A673 (cell line): ENCODE data around the gene RABGAP1L. TPM values are rescaled to one million over a fixed set of nuclear protein-coding genes. Genes with fewer than 3 reads are reported as not detected.

Source experiments
- BruUV-seq: library from RNA; stranded (reverse); fragments of 400-500 nt; replicated peaks from 2 replicates; lab custom pipeline; 2021; lab: Mats Ljungman, UMichigan
- CTCF ChIA-PET: fragments of 300-600 bp; sonication (Branson Sonifier 250); formaldehyde crosslinking; loops from one replicate; lab custom pipeline; 2022; ENCODE audit warnings: antibody characterized with exemption; lab: Charles Lee
- POLR2A ChIA-PET: fragments of 300-600 bp; sonication (Branson Sonifier 250); formaldehyde crosslinking; loops from one replicate; lab custom pipeline; 2022; ENCODE audit warnings: antibody characterized with exemption; ENCODE audit not compliant: low non-redundant PET; lab: Charles Lee
- DNase-seq: peaks from one replicate; pipeline ENCODE4 v3.0.0-alpha.2; 2015; ENCODE audit warnings: low spot score
- H3K27ac ChIP-seq: fragments of 200-600 bp; sonication (generic); 2 replicates; pipeline ENCODE4 v1.5.1; 2016; ENCODE audit warnings: mixed run types, low read depth, mild to moderate bottlenecking, mixed read lengths, antibody characterized with exemption, low read length; ENCODE audit not compliant: poor library complexity, severe bottlenecking
- H3K27me3 ChIP-seq: fragments of 200-600 bp; sonication (generic); replicated peaks from 2 replicates; pipeline ENCODE4 v1.6.1; 2017; ENCODE audit warnings: mixed run types, low read depth, mild to moderate bottlenecking, mixed read lengths, antibody characterized with exemption, low read length; ENCODE audit not compliant: insufficient read depth, poor library complexity
- H3K36me3 ChIP-seq: fragments of 200-600 bp; sonication (generic); 2 replicates; pipeline ENCODE4 v1.6.1; 2016; ENCODE audit warnings: mixed run types, mild to moderate bottlenecking, mixed read lengths, antibody characterized with exemption, low read length; ENCODE audit not compliant: insufficient read depth, poor library complexity, severe bottlenecking
- H3K4me1 ChIP-seq: fragments of 200-600 bp; sonication (generic); 2 replicates; pipeline ENCODE4 v1.6.1; 2017; ENCODE audit warnings: mixed run types, mild to moderate bottlenecking, mixed read lengths, antibody characterized with exemption, low read length; ENCODE audit not compliant: insufficient read depth, poor library complexity, severe bottlenecking
- H3K4me3 ChIP-seq: fragments of 200-600 bp; sonication (generic); 2 replicates; pipeline ENCODE4 v1.5.1; 2016; ENCODE audit warnings: low read depth, mixed run types, mild to moderate bottlenecking, mixed read lengths, low read length; ENCODE audit not compliant: poor library complexity, severe bottlenecking
- H3K9me3 ChIP-seq: fragments of 200-600 bp; sonication (generic); 2 replicates; pipeline ENCODE4 v1.6.1; 2016; ENCODE audit warnings: mixed run types, low read depth, mild to moderate bottlenecking, mixed read lengths, antibody characterized with exemption, low read length; ENCODE audit not compliant: poor library complexity, severe bottlenecking
- CTCF ChIP-seq: fragments of 300-800, 200-600 bp; sonication (generic); conservative IDR thresholded peaks from 2 replicates; pipeline ENCODE4 v1.5.1; 2017; ENCODE audit warnings: low read depth, mild to moderate bottlenecking, antibody characterized with exemption, low read length, moderate library complexity, mixed read lengths
- EZH2 ChIP-seq: fragments of 200-600 bp; sonication (generic); IDR thresholded peaks from 2 replicates; pipeline ENCODE4 v1.6.1; 2017; ENCODE audit warnings: borderline replicate concordance, low read depth, mild to moderate bottlenecking, mixed read lengths, antibody characterized with exemption, low read length; ENCODE audit not compliant: poor library complexity, severe bottlenecking
- intact Hi-C: fragments of 100-400 bp; cut with micrococcal nuclease; formaldehyde crosslinking; loops from one replicate; pipeline ENCODE4 v1.10.0; 2022; ENCODE audit not compliant: unreplicated experiment
- total RNA-seq: library from RNA; stranded (reverse); gene quantifications from 2 replicates; pipeline ENCODE4 v1.2.3, GENCODE V29; 2021

The RABGAP1L gene
- total RNA-seq, 1 experiment from 2014 or later: 19.3 TPM

- no peak overlapping the region for H3K27ac ChIP-seq
- H3K36me3 ChIP-seq: no peaks in the 10 kb centered on the region
- no TSS peak for BruUV-seq
- ChIA-PET POLR2A (no interaction called here), CTCF (interaction anchor here (1.4 kb wide), 1 partner anchor 463 kb away, joined by 41 read pairs; no protein-coding TSS in a partner anchor)
- H3K4me1 ChIP-seq: no peaks in the 10 kb centered on the region
- DNase-seq: peak; percentile 53
- H3K4me3 ChIP-seq: no peak overlapping the region
- intact Hi-C loops: loop anchor here (1.0 kb wide), 2 partner anchors 464 to 468 kb away; no protein-coding TSS in a partner anchor
- H3K27me3 ChIP-seq: no peaks in the 10 kb centered on the region
- peak; percentile 68 for TF ChIP-seq CTCF
- TF ChIP-seq EZH2: no peak
- no peaks in the 10 kb centered on the region for H3K9me3 ChIP-seq
These were observed 567.0 kb downstream of the RABGAP1L start for GRCh38 chr1:174726167-174726879.

- no peak for DNase-seq
- Histone ChIP-seq H3K27ac (no peak overlapping the region), H3K4me1 (no peaks in the 10 kb centered on the region), H3K36me3 (no peaks in the 10 kb centered on the region), H3K4me3 (no peak overlapping the region), H3K27me3 (no peaks in the 10 kb centered on the region), H3K9me3 (no peaks in the 10 kb centered on the region)
- intact Hi-C loops: loop anchor here (1.0 kb wide), 2 partner anchors 465 to 469 kb away; no protein-coding TSS in a partner anchor
- ChIA-PET CTCF (interaction anchor here (1.4 kb wide), 1 partner anchor 464 kb away, joined by 41 read pairs; no protein-coding TSS in a partner anchor), POLR2A (no interaction called here)
- no peak; the same call in 1 of the 2 replicates for TF ChIP-seq CTCF
- no peak for TF ChIP-seq EZH2
- no TSS peak for BruUV-seq
These were observed 567.7 kb downstream of the RABGAP1L start for GRCh38 chr1:174726880-174727585.

GRCh38 chr1:174734270-174734669 is 575.0 kb downstream of the RABGAP1L start:
- intact Hi-C loops: loop anchor here (10.0 kb wide), 1 partner anchor 209 kb away; no protein-coding TSS in a partner anchor
- Histone ChIP-seq H3K27me3 (no peaks in the 10 kb centered on the region), H3K9me3 (no peaks in the 10 kb centered on the region), H3K4me1 (no peaks in the 10 kb centered on the region), H3K27ac (no peak overlapping the region), H3K36me3 (no peaks in the 10 kb centered on the region), H3K4me3 (no peak overlapping the region)
- ChIA-PET POLR2A (no interaction called here), CTCF (no interaction called here)
- TF ChIP-seq CTCF: no peak
- TF ChIP-seq EZH2: no peak
- BruUV-seq: no TSS peak
- DNase-seq: no peak
